ENCODE data around the gene ANGPT4. TPM values are rescaled to one million over a fixed set of nuclear protein-coding genes. Genes with fewer than 3 reads are reported as not detected.

The ANGPT4 gene
- total and polyA plus RNA-seq, 10 of the 15 experiments (the other 5 are each of a cell fraction or from before 2014, with no cell fraction given): 0.01 to 0.16 TPM; not detected in 8

DNA sequence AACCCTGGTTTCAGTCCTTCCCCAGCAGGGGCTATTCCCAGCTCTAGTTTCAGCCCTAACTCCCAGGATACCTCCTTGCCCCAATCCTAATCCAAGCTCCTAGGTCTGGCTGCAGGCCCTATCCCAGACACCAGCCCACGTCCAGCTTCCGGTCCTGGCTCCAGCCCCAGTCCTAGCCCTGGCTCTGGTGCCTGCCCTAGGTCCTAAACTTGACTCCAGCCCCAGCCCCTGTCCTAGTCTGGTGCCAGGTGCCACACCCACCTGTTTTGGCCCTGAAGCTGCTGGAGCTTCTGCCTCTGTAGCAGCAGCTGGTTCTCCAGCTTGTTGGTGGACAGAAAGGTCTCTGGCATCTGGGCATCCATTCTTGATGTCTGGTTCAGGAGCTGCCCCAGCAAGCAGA, 28.1 kb downstream of the ANGPT4 start:
- Histone ChIP-seq H4K20me1 (ENCODE audit: control insufficient read depth, insufficient read depth) (no peaks in the 10 kb centered on the region), H3K36me3 (ENCODE audit: control insufficient read depth in 2 of 2, insufficient read depth in 2 of 2, low read length in 1 of 2) (no peaks in the 10 kb centered on the region), H3K9me3 (replicated peaks; ENCODE audit: control insufficient read depth, insufficient read depth, low read length) (no peaks in the 10 kb centered on the region; the same call in 2 of the 3 replicates), H2AFZ (ENCODE audit: control insufficient read depth, low read depth, low read length) (no peak overlapping the region), H3K4me2 (ENCODE audit: control insufficient read depth, insufficient read depth) (no peak overlapping the region), H3K9ac (ENCODE audit: control insufficient read depth, insufficient read depth, low read length) (no peak overlapping the region), H3K4me1 (ENCODE audit: control insufficient read depth, insufficient read depth, low read length) (peaks cover 4% of the 10 kb centered on the region), H3K27ac (ENCODE audit: control insufficient read depth, insufficient read depth) (no peak overlapping the region), H3K27me3 (replicated peaks in 1 of 2; ENCODE audit: control insufficient read depth in 2 of 2, insufficient read depth in 2 of 2, low read length in 1 of 2) (peaks cover 0 to 1% of the 10 kb centered on the region in 2 experiments; a peak in 1 of 4 replicates), H3K4me3 (no peak overlapping the region), H3K79me2 (ENCODE audit: control insufficient read depth, insufficient read depth, low read length) (no peaks in the 10 kb centered on the region)
- RAD21 ChIA-PET (ENCODE audit: unreplicated experiment): interaction anchor here (1.2 kb wide), 1 partner anchor 54 kb away, joined by 4 read pairs; the partner anchor contains the start of gene FAM110A
- intact Hi-C loops (cut with micrococcal nuclease; ENCODE audit: unreplicated experiment) (no loop called here), in situ Hi-C loops (cut with MboI) (no loop called here)
- SMC1A ChIA-PET (ENCODE audit: uncharacterized antibody, unreplicated experiment): no interaction called here
- DNase-seq (ENCODE audit: low read depth, low spot score) (no peak), FAIRE-seq (no peak), ATAC-seq (no peak)
- CTCF ChIA-PET: interaction anchor here (1.3 kb wide), 1 partner anchor 73 kb away, joined by 3 read pairs; no protein-coding TSS in a partner anchor
- TF ChIP-seq TAF1 (IDR thresholded peaks at IDR 0.05; ENCODE audit: borderline replicate concordance, low read depth, low read length) (no peak), CEBPB (IDR thresholded peaks at IDR 0.05; ENCODE audit: borderline replicate concordance in 1 of 2, low read depth in 2 of 2, low read length in 2 of 2) (no peak), ZNF207 (IDR thresholded peaks at IDR 0.05; ENCODE audit: borderline replicate concordance) (no peak), WRNIP1 (IDR thresholded peaks at IDR 0.05; ENCODE audit: borderline replicate concordance, low read depth, low read length) (no peak), SREBF2 (IDR thresholded peaks at IDR 0.05; ENCODE audit: low read length) (no peak)
- no TSS peak for BruUV-seq (replicated peaks)
- POLR2A ChIA-PET: interaction anchor here (0.6 kb wide), 1 partner anchor 644 kb away, joined by 3 read pairs; no protein-coding TSS in a partner anchor
- WGBS (ENCODE audit: insufficient coverage, insufficient replicate concordance, low lambda C conversion rate, missing lambda C conversion rate): 45% methylated on average over 2 of the region's 2 CpGs

DNA sequence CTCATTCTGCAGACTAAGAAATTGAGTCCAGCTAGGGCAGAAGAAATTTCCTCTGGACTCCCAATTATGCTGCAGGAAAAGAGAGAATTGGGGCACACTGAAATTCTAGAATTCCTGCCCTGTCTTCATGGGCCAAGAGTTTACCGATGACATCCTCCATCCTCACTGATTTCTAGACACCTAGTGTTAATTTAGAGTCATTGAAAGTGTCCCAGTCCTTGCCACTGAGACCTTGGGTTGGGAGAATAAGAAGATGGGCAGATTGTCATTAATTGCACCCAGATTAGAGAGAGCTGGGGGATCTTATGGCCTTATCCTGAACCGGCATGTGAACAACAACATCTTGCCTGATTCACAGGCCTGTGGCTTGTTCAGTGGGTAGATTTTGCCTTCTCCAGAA, 29.0 kb downstream of the ANGPT4 start:
- ChIA-PET CTCF (no interaction called here), RAD21 (ENCODE audit: unreplicated experiment) (no interaction called here), SMC1A (ENCODE audit: uncharacterized antibody, unreplicated experiment) (no interaction called here), POLR2A (no interaction called here)
- Histone ChIP-seq H3K79me2 (ENCODE audit: control insufficient read depth, insufficient read depth, low read length) (no peaks in the 10 kb centered on the region), H3K4me2 (ENCODE audit: control insufficient read depth, insufficient read depth) (no peak overlapping the region), H3K27me3 (replicated peaks in 1 of 2; ENCODE audit: control insufficient read depth in 2 of 2, insufficient read depth in 2 of 2, low read length in 1 of 2) (peaks cover 0 to 1% of the 10 kb centered on the region in 2 experiments; a peak in 1 of 4 replicates), H3K9ac (ENCODE audit: control insufficient read depth, insufficient read depth, low read length) (no peak overlapping the region), H2AFZ (ENCODE audit: control insufficient read depth, low read depth, low read length) (no peak overlapping the region), H4K20me1 (ENCODE audit: control insufficient read depth, insufficient read depth) (no peaks in the 10 kb centered on the region), H3K4me3 (no peak overlapping the region), H3K4me1 (ENCODE audit: control insufficient read depth, insufficient read depth, low read length) (peaks cover 4% of the 10 kb centered on the region), H3K36me3 (ENCODE audit: control insufficient read depth in 2 of 2, insufficient read depth in 2 of 2, low read length in 1 of 2) (no peaks in the 10 kb centered on the region), H3K9me3 (replicated peaks; ENCODE audit: control insufficient read depth, insufficient read depth, low read length) (no peaks in the 10 kb centered on the region), H3K27ac (ENCODE audit: control insufficient read depth, insufficient read depth) (no peak overlapping the region)
- FAIRE-seq (no peak), DNase-seq (ENCODE audit: low read depth, low spot score) (no peak), ATAC-seq (no peak)
- TF ChIP-seq, protein P1, sequence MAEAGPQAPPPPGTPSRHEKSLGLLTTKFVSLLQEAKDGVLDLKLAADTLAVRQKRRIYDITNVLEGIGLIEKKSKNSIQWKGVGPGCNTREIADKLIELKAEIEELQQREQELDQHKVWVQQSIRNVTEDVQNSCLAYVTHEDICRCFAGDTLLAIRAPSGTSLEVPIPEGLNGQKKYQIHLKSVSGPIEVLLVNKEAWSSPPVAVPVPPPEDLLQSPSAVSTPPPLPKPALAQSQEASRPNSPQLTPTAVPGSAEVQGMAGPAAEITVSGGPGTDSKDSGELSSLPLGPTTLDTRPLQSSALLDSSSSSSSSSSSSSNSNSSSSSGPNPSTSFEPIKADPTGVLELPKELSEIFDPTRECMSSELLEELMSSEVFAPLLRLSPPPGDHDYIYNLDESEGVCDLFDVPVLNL (IDR thresholded peaks at IDR 0.05; ENCODE audit: low read depth, low read length): no peak
- TF ChIP-seq RAD21 (IDR thresholded peaks at IDR 0.05; ENCODE audit: insufficient read depth, low read depth, low read length): 0 out of 2 replicates have a peak, but pooled peaks have one; percentile 4
- in situ Hi-C loops (cut with MboI): no loop called here
- no TSS peak for BruUV-seq (replicated peaks)
- 50% methylated on average over 2 of the region's 2 CpGs for WGBS (ENCODE audit: insufficient coverage, insufficient replicate concordance, low lambda C conversion rate, missing lambda C conversion rate)
- intact Hi-C loops (cut with micrococcal nuclease; ENCODE audit: unreplicated experiment): no loop called here
